ENCODE data around the gene ARHGDIG. TPM values are rescaled to one million over a fixed set of nuclear protein-coding genes. Genes with fewer than 3 reads are reported as not detected.

ARHGDIG gene
- polyA plus RNA-seq, 3 donors = not detected

DNA sequence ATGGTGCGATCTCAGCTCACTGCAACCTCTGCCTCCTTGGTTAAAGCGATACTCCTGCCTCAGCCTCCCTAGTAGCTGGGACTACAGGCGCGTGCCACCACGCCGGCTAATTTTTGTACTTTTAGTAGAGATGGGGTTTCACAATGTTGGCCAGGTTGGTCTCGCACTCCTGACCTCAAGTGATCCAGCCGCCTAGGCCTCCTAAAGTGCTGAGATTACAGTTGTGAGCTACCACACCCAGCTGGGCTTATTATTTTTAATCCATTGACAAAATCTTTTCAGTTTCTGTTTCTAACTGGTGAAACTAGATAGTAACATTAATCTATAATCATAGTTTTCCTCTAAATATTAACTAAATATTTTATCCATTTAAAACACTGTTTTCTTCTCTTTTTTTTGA, 39.8 kb upstream of the ARHGDIG start:
- H3K27me3 Mint-ChIP-seq (ENCODE audit: low read depth in 3 of 3) = peaks cover 0 to 5% (median 0%) of the 10 kb centered on the region in 3 donors
- TF ChIP-seq, protein P1, sequence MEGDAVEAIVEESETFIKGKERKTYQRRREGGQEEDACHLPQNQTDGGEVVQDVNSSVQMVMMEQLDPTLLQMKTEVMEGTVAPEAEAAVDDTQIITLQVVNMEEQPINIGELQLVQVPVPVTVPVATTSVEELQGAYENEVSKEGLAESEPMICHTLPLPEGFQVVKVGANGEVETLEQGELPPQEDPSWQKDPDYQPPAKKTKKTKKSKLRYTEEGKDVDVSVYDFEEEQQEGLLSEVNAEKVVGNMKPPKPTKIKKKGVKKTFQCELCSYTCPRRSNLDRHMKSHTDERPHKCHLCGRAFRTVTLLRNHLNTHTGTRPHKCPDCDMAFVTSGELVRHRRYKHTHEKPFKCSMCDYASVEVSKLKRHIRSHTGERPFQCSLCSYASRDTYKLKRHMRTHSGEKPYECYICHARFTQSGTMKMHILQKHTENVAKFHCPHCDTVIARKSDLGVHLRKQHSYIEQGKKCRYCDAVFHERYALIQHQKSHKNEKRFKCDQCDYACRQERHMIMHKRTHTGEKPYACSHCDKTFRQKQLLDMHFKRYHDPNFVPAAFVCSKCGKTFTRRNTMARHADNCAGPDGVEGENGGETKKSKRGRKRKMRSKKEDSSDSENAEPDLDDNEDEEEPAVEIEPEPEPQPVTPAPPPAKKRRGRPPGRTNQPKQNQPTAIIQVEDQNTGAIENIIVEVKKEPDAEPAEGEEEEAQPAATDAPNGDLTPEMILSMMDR (IDR thresholded peaks at IDR 0.05) = no peak
- peaks cover 18 to 22% of the 10 kb centered on the region in 2 donors for H3K4me1 ChIP-seq (ENCODE audit: control insufficient read depth in 1 of 2, insufficient read depth in 2 of 2, low read length in 2 of 2)
- no peak for DNase-seq
- no peak overlapping the region for H3K9ac ChIP-seq (ENCODE audit: insufficient read depth, low read length, poor library complexity, severe bottlenecking)
- H3K36me3 ChIP-seq (replicated peaks in 1 of 2; ENCODE audit: control insufficient read depth in 1 of 2, insufficient read depth in 2 of 2, low read length in 2 of 2) = no peaks in the 10 kb centered on the region
- H3K9me3 Mint-ChIP-seq = peaks cover 0 to 3% (median 0%) of the 10 kb centered on the region in 7 donors
- H3K4me1 Mint-ChIP-seq = peaks cover 29% of the 10 kb centered on the region
- no peak overlapping the region for H3K4me3 ChIP-seq (replicated peaks in 1 of 3; ENCODE audit: low read depth in 2 of 3, low read length in 3 of 3)
- no peak overlapping the region for H2AFZ ChIP-seq (ENCODE audit: insufficient read depth, low read depth, low read length, poor library complexity, severe bottlenecking)
- peak overlapping the region in 1 of 7 donors; percentile 43 for H3K27ac Mint-ChIP-seq
- no peaks in the 10 kb centered on the region for H3K9me3 ChIP-seq (replicated peaks in 1 of 2; ENCODE audit: control insufficient read depth in 1 of 2, insufficient read depth in 1 of 2, low read length in 2 of 2)
- H3K36me3 Mint-ChIP-seq = peaks cover 2 to 14% of the 10 kb centered on the region in 2 donors
- H4K20me1 ChIP-seq (ENCODE audit: insufficient read depth, low read length) = peaks cover 4% of the 10 kb centered on the region
- peak overlapping the region in 1 of 2 donors; percentile 67 for H3K27ac ChIP-seq (ENCODE audit: low read depth in 1 of 2, low read length in 2 of 2)
- WGBS (ENCODE audit: insufficient coverage) = 100% methylated on average over 1 of the region's 8 CpGs
- no peak overlapping the region for H3K4me3 Mint-ChIP-seq
- H3K79me2 ChIP-seq (ENCODE audit: insufficient read depth, low read length) = peaks cover 15% of the 10 kb centered on the region
- H3K27me3 ChIP-seq (ENCODE audit: control insufficient read depth in 2 of 2, insufficient read depth in 2 of 2, low read length in 2 of 2) = no peaks in the 10 kb centered on the region
- H3K4me2 ChIP-seq (replicated peaks; ENCODE audit: extremely low read depth, low read length, poor library complexity, severe bottlenecking) = no peak overlapping the region
- intact Hi-C loops (cut with micrococcal nuclease) = no loop called here

DNA sequence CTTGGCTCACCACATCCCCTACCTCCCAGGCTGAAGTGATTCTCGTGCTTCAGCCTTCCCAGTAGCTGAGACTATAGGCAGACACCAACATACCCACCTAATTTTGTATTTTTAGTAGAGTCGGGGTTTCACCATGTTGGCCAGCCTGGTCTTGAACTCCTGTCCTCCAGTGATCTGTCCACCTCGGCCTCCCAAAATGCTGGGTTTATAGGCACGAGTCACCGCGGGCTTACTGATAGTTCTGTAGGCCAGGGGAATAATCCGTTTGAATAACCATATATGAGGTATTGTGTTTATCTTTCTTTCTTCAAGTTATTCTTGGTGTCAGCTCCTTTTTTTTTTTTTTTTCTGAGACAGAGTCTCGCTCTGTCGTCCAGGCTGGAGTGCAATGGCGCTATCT, 38.1 kb upstream of the ARHGDIG start:
- TF ChIP-seq, protein P1 (IDR thresholded peaks at IDR 0.05) = no peak
- no peak overlapping the region for H3K9ac ChIP-seq (ENCODE audit: insufficient read depth, low read length, poor library complexity, severe bottlenecking)
- no peak overlapping the region for H2AFZ ChIP-seq (ENCODE audit: insufficient read depth, low read depth, low read length, poor library complexity, severe bottlenecking)
- no peaks in the 10 kb centered on the region for H3K36me3 ChIP-seq (replicated peaks in 1 of 2; ENCODE audit: control insufficient read depth in 1 of 2, insufficient read depth in 2 of 2, low read length in 2 of 2)
- Mint-ChIP-seq H3K4me1 (peaks cover 28% of the 10 kb centered on the region), H3K27me3 (ENCODE audit: low read depth in 3 of 3) (peaks cover 0 to 3% (median 0%) of the 10 kb centered on the region in 3 donors), H3K4me3 (no peak overlapping the region), H3K9me3 (peaks cover 0 to 3% (median 0%) of the 10 kb centered on the region in 7 donors), H3K27ac (peak overlapping the region in 6 of 7 donors; percentile 69 to 82 (median 78)), H3K36me3 (peaks cover 2 to 16% of the 10 kb centered on the region in 2 donors)
- 100% methylated on average over 1 of the region's 10 CpGs for WGBS (ENCODE audit: insufficient coverage)
- no peak for DNase-seq
- H4K20me1 ChIP-seq (ENCODE audit: insufficient read depth, low read length) = peaks cover 4% of the 10 kb centered on the region
- peak overlapping the region in 1 of 3 experiments; percentile 25 for H3K4me3 ChIP-seq (replicated peaks in 1 of 3; ENCODE audit: low read depth in 2 of 3, low read length in 3 of 3)
- peaks cover 12 to 16% of the 10 kb centered on the region in 2 donors for H3K4me1 ChIP-seq (ENCODE audit: control insufficient read depth in 1 of 2, insufficient read depth in 2 of 2, low read length in 2 of 2)
- peak overlapping the region in 1 of 2 donors; percentile 67 for H3K27ac ChIP-seq (ENCODE audit: low read depth in 1 of 2, low read length in 2 of 2)
- intact Hi-C loops (cut with micrococcal nuclease) = no loop called here
- H3K4me2 ChIP-seq (replicated peaks; ENCODE audit: extremely low read depth, low read length, poor library complexity, severe bottlenecking) = peak overlapping the region; percentile 46
- no peaks in the 10 kb centered on the region for H3K9me3 ChIP-seq (replicated peaks in 1 of 2; ENCODE audit: control insufficient read depth in 1 of 2, insufficient read depth in 1 of 2, low read length in 2 of 2)
- H3K27me3 ChIP-seq (ENCODE audit: control insufficient read depth in 2 of 2, insufficient read depth in 2 of 2, low read length in 2 of 2) = no peaks in the 10 kb centered on the region
- H3K79me2 ChIP-seq (ENCODE audit: insufficient read depth, low read length) = peaks cover 9% of the 10 kb centered on the region

All from CD14-positive monocyte (primary cell).